ENCODE measurements around the gene ERN2.

DNA sequence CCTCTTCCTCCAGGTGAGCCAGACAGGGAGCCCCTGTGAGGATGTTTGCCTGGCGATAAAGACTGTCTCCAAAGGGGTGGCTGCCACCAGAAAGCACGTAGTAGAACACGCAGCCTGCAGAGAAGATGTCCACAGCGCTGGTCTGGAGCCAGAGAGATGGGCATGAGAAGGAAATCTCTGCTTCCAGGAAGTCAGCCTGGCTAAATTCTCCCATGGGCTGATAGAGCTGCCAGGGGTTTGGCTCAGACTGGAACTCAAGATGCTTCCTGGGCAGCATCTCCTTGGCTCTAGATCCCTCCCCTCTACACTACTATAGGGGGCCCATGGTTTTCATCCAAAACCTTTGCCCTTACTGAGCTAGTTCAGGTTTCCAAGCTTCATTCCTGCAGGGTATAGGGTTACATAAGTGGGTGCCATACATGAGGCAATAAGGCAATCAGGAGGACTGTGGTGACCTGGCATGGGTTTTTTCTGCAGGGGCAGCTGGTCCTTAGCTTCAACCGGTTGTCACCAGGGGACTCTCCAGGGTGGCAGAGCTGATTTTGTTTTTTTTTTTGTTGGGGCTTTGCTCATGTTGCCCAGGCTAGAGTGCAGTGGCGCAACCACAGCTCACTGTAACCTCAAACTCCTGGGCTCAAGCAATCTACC, 20.7 kb downstream of the ERN2 start:
- TF ChIP-seq THAP7 (CRISPR knock-in tag; IDR thresholded peaks at IDR 0.05) (no peak), SRSF1 (optimal IDR thresholded peaks at IDR 0.05; ENCODE audit: low read depth, low read length) (no peak)

Data from HepG2 (cell line).